ENCODE data around the gene TEX261.
"Not testable (repeated sequence)": the region's sequence is repeated elsewhere in the genome, so short reads cannot be mapped to it uniquely, and the experiment has no call there.

TEX261 gene

DNA sequence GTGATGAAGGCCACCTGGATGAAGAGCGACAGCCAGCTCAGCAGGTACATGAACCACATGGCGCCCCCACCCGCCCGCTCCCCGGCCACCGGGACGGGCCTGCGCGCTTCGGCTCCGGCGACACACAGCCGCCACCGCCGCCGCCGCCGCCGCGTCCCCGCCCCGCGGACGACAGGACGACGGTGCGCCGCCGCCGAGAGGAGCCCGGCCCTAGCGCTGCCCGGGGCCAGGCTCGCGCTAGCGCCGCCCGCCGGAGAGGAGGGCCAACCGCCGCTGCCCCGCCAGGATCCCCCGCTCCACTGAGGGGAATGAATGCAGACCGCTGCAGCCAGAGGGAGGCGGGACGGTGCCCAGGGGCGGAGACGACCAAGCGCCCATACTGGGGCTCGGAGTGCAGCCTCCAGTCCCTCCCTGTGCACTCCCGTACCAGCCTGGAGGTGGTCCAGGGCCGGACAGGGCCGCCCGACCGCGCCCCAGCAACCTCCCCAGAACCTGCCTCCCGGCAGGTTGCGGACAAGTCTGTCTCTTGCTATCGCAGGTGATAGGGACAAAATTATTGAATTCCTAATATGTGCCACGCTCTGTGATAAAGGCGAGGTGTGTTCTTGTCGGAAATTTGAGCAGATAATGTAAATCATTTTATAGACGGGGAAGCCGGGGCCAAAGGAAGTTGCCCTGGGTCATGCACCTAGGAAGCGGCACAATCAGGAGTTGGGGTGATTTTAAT, at the start of gene TEX261:
TSS of gene TEX261 (minus strand) at position 175 of the 727 bp plus-strand sequence. CDS start at position 59, 116 bp downstream.
- DNase-seq: peak; percentile 35 to 53

GRCh38 chr2:71043531-71044407, 49.1 kb upstream of the TEX261 start:
- DNase-seq: no peak

GRCh38 chr2:71042287-71042686, 47.6 kb upstream of the TEX261 start:
- DNase-seq: no peak

GRCh38 chr2:71036296-71036695, 41.6 kb upstream of the TEX261 start:
- DNase-seq: not testable (repeated sequence)

DNA sequence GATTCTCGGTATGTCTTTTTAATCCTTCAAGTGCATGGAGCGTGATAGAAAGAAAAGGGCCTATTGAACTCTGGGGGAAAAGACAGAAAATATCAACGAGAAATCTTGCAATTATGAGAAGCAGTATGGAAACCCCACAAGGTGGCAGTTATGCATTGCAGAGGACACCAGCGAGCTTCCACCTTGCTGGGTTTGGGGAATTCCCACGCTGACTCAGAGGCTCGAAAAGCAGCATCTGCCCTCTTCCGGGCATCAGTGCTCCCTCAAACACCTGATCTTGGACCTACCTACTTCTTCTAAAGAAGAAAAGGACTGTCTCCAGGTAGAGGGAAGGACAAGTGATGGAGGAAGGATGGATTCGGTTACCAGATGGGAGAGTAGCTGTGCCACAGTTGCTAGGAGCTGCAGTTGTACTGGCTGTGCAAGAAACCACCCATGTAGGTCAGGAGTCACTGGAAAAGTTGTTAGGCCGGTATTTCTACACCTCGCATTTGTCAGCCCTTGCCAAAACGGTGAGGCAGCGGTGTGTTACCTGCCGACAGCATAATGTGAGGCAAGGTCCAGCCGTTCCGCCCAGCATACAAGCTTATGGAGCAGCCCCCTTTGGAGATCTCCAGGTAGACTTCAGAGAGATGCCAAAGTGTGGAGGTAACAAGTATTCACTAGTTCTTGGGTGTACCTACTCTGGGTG, 29.0 kb upstream of the TEX261 start:
- DNase-seq: not testable (repeated sequence)

DNA sequence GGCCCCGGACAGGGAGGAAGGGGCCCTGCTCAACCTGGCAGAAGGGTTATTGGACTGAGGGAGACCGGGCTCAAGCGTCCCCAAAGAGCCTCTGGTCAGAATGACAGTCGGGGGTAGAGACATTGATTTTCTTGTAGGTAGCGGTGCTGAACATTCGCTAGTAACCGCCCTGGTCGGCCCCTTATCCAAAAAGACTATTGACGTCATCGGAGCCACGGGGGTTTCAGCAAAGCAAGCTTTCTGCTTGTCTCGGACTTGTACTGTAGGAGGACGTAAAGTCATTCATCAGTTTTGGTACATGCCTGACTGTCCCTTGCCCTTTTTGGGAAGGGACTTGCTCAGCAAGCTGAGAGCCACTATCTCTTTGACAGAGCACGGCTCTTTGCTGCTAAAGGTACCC, 26.7 kb upstream of the TEX261 start:
- DNase-seq: not testable (repeated sequence)

DNA sequence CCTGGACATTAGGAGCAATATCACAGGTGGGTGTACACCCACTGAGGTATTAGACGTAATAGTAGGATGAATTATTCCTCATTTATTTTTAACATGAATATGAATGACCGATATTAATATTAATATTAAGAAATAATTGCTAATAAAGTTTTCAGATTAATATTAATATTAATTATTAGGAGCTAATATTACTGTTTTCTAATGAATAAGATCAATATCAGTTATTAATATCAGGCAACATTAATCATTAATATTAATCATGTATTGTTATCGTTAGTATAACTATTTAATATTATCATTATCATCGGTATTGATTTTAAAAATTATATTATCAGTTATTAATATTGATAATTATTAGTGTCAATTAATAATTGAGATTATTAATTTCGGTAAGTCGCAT, 25.3 kb upstream of the TEX261 start:
- DNase-seq: not testable (repeated sequence)

GRCh38 chr2:71018625-71019024, 24.0 kb upstream of the TEX261 start:
- DNase-seq: no peak

DNA sequence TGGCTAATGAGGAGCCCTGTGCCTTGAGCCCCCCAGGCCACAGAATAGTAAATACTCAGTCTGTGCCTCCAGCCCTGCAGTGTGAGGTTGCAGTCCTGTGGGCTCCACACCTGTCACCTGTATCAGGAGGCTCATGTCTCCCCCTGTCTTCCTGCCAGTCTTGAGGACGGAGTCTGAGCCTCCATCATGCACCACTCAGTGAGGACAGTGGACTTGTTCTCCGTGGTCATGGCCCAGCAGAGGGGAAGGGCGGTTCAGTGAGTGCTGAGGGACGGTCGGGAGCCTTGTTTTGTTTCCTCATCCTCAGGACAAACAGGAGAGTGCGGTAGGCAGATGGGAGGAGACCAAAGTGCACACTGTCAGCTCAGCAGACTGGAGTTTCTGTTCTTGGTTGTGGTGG, 17.1 kb upstream of the TEX261 start:
- not testable (repeated sequence) for DNase-seq

GRCh38 chr2:71008342-71008741, 13.7 kb upstream of the TEX261 start:
- no peak for DNase-seq

GRCh38 chr2:71006955-71007799, 12.5 kb upstream of the TEX261 start:
- no peak for DNase-seq

DNA sequence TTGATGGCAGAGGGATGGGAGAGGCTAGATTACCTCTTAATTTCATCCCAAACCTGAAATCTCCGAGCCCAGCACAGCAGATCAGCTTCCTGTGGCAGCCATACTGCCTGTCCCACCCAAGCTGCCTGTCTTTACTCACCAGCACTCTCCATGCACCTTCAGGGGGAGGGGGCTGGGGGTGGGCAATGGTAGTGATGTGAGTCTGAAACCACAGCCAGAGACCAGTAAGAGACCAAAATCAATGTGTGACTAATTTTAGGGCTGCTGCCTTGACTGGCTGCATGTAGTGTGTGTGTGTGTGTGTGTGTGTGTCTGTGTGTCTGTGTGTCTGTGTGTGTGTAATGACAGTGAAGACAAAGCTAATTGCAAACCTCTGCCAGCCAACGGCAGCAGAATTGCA, 11.7 kb upstream of the TEX261 start:
- DNase-seq: no peak

- no peak for DNase-seq
These were observed 10.9 kb upstream of the TEX261 start for GRCh38 chr2:71005271-71006202.

DNA sequence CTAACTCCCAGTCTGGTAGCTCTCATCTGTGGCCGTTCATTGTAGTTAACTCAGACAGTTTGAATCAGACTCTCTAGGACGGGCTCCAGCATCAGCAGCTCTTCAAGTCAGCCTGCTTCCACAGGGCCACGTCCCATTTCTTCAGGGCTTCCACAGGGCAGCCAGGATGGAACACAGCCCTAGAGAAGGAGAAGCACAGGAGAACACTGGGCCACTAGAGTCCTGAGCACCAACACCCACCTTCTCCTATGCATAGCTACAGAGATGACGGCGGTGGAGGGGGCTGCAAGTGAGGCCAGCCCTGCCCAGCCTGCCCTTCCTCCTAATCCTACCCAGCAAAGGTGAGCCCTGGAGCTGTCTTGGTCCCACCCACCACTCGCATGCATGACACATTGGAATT, 10.2 kb upstream of the TEX261 start:
- DNase-seq: no peak

GRCh38 chr2:71003966-71004755, 9.5 kb upstream of the TEX261 start:
- no peak for DNase-seq

- no peak for DNase-seq
These were observed 8.7 kb upstream of the TEX261 start for GRCh38 chr2:71003396-71003795.

- DNase-seq: no peak
These were observed 7.4 kb upstream of the TEX261 start for GRCh38 chr2:71001981-71002570.

GRCh38 chr2:71001592-71001927, 6.9 kb upstream of the TEX261 start:
- no peak for DNase-seq

- DNase-seq: peak in 1 of 2 experiments; percentile 1
These were observed 6.3 kb upstream of the TEX261 start for GRCh38 chr2:71000780-71001591.

Data from NCI-H187 (cell line).